Astrocyte of the cerebellum (primary cell): Measurements from ENCODE around the gene MX1.
A peak's percentile ranks its signal among the peaks of the same experiment; 100 is the strongest.

Experiments
- DNase-seq: peaks from one replicate; pipeline ENCODE4 v3.0.0-alpha.2; 2011; ENCODE audit warnings: low read depth
- H3K4me3 ChIP-seq: 2 replicates; pipeline ENCODE4 v1.5.1; 2011; ENCODE audit warnings: mild to moderate bottlenecking, low read depth, low read length, moderate library complexity
- CTCF ChIP-seq: IDR thresholded peaks from 2 replicates; pipeline ENCODE4 v1.5.1; 2012; ENCODE audit warnings: low read length, low read depth, moderate library complexity, mild to moderate bottlenecking; ENCODE audit errors: missing control alignments
- in situ Hi-C: cut with HindIII; loops from 2 replicates; pipeline ENCODE4 v1.10.0; 2017; ENCODE audit warnings: low sequenced_read_pairs

The MX1 gene

GRCh38 chr21:41506005-41506594 lies 80.1 kb downstream of the MX1 start:
- no peak for DNase-seq
- in situ Hi-C loops = no loop called here
- H3K4me3 ChIP-seq = no peak overlapping the region
- TF ChIP-seq CTCF = no peak

GRCh38 chr21:41506611-41507520 lies 80.8 kb downstream of the MX1 start:
- H3K4me3 ChIP-seq = peak overlapping the region; percentile 28
- in situ Hi-C loops = no loop called here
- DNase-seq = no peak
- TF ChIP-seq CTCF = no peak

GRCh38 chr21:41507521-41508414 lies 81.7 kb downstream of the MX1 start, which contains the start of gene TMPRSS2:
TSS of gene TMPRSS2 (minus strand) at chr21:41508158. CDS start at chr21:41498133, 10,025 bp downstream.
- TF ChIP-seq CTCF = no peak
- in situ Hi-C loops = no loop called here
- DNase-seq = no peak

GRCh38 chr21:41508415-41509144 lies 82.5 kb downstream of the MX1 start:
- no peak overlapping the region for H3K4me3 ChIP-seq
- in situ Hi-C loops = no loop called here
- DNase-seq = no peak
- no peak for TF ChIP-seq CTCF

More at GRCh38 chr21:41507521-41508414, 81.7 kb downstream of the MX1 start, which contains the start of gene TMPRSS2:
- peak within 1 kb of the TSS; percentile 28 for H3K4me3 ChIP-seq
